ENCODE measurements around the gene LINC00237. TPM values are rescaled to one million over a fixed set of nuclear protein-coding genes. Genes with fewer than 3 reads are reported as not detected.

LINC00237 gene
- total and polyA plus RNA-seq, 12 donors, result 0.14 TPM; not detected in 11

DNA sequence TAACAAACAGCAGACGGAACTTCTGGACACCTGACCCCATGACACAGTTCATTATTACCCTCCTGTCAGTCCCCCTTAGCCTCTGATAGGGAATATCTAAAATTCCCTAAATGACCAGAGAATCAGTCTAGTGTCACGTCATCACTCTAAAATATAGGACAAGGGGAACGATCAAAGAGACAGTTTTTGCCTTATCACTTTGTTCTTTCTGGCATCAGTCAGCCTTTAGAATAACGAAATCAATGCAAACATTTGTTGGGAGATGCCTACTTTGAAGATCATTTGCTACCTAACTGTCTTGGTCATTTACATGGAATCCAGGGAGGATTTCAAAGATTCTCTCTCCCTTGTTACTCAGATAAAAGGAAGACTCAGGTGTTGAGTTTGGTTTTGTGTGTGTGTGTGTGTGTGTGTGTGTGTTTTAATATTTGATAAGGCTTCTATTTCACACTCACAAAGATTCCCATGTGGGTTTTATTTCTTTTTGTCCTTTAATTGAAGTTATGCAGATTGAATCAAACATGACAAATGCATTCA, 28.3 kb downstream of the LINC00237 start:
- WGBS, 4 donors, result 56 to 63% (median 59%) methylated on average over 4 of the region's 4 CpGs
- Histone ChIP-seq H3K4me1 (replicated peaks in 1 of 2) (no peaks in the 10 kb centered on the region), H3K36me3 (replicated peaks in 1 of 2) (no peaks in the 10 kb centered on the region), H3K4me3 (no peak overlapping the region), H3K27ac (no peak overlapping the region), H3K27me3 (peaks cover 4% of the 10 kb centered on the region), H3K9me3 (replicated peaks in 1 of 3) (no peaks in the 10 kb centered on the region)
- intact Hi-C loops (cut with DNase I), result no loop called here
- TF ChIP-seq POLR2A (IDR thresholded peaks at IDR 0.05), result no peak
- TF ChIP-seq, protein P1, sequence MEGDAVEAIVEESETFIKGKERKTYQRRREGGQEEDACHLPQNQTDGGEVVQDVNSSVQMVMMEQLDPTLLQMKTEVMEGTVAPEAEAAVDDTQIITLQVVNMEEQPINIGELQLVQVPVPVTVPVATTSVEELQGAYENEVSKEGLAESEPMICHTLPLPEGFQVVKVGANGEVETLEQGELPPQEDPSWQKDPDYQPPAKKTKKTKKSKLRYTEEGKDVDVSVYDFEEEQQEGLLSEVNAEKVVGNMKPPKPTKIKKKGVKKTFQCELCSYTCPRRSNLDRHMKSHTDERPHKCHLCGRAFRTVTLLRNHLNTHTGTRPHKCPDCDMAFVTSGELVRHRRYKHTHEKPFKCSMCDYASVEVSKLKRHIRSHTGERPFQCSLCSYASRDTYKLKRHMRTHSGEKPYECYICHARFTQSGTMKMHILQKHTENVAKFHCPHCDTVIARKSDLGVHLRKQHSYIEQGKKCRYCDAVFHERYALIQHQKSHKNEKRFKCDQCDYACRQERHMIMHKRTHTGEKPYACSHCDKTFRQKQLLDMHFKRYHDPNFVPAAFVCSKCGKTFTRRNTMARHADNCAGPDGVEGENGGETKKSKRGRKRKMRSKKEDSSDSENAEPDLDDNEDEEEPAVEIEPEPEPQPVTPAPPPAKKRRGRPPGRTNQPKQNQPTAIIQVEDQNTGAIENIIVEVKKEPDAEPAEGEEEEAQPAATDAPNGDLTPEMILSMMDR (IDR thresholded peaks at IDR 0.05), result no peak
- DNase-seq, result no peak

DNA sequence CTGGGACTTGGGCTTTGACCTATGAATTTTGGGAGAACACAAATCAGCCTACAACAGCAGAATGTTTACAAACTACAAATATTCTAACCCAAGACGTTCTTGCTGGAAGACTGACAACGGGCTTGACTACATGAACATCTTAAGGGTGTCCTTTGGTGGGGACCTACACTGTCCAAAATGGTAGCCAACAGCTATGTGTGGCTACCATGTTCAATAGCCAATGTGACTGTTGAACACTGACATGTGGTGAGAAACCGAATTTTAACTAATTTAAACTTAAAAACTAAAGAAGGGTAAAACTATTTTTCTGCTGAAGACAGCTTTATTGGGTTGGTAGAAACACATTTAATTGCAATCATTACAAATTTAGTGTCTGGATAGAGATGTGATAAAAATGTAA, 30.1 kb downstream of the LINC00237 start:
- H3K27me3 ChIP-seq, result peaks cover 4% of the 10 kb centered on the region
- no peak overlapping the region for H3K4me3 ChIP-seq
- intact Hi-C loops (cut with DNase I), result no loop called here
- DNase-seq, result no peak
- no peak overlapping the region for H3K27ac ChIP-seq
- H3K36me3 ChIP-seq (replicated peaks in 1 of 2), result no peaks in the 10 kb centered on the region
- H3K9me3 ChIP-seq (replicated peaks in 1 of 3), result no peaks in the 10 kb centered on the region
- TF ChIP-seq, protein P1 (IDR thresholded peaks at IDR 0.05), result no peak
- no peak for TF ChIP-seq POLR2A (IDR thresholded peaks at IDR 0.05)
- no peaks in the 10 kb centered on the region for H3K4me1 ChIP-seq (replicated peaks in 1 of 2)
- 58 to 74% (median 61%) methylated on average over 3 of the region's 3 CpGs for WGBS, 4 donors

DNA sequence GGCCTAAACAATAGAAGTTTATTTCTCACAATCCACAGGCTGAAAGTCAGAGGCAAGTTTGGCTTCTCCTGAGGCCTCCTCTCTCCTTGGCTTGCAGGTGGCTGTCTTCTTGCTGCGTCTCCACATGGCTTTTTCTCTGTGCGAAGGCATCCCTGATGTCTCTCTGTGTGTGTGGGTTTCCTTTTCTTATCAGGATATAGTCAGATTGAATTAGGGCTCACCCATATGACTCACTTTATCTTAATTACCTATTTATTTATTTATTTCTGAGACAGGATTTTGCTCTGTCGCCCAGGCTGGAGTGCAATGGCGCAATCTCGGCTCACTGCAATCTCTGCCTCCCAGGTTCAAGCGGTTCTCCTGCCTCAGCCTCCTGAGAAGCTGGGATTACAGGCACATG, 30.7 kb downstream of the LINC00237 start:
- intact Hi-C loops (cut with DNase I), result no loop called here
- no peak overlapping the region for H3K27ac ChIP-seq
- H3K36me3 ChIP-seq (replicated peaks in 1 of 2), result no peaks in the 10 kb centered on the region
- TF ChIP-seq, protein P1 (IDR thresholded peaks at IDR 0.05), result no peak
- no peak for TF ChIP-seq POLR2A (IDR thresholded peaks at IDR 0.05)
- no peaks in the 10 kb centered on the region for H3K9me3 ChIP-seq (replicated peaks in 1 of 3)
- no peak overlapping the region for H3K4me3 ChIP-seq
- H3K27me3 ChIP-seq, result peaks cover 4% of the 10 kb centered on the region
- H3K4me1 ChIP-seq (replicated peaks in 1 of 2), result no peaks in the 10 kb centered on the region
- no peak for DNase-seq
- 75 to 87% (median 81%) methylated on average over 6 of the region's 6 CpGs for WGBS, 4 donors

DNA sequence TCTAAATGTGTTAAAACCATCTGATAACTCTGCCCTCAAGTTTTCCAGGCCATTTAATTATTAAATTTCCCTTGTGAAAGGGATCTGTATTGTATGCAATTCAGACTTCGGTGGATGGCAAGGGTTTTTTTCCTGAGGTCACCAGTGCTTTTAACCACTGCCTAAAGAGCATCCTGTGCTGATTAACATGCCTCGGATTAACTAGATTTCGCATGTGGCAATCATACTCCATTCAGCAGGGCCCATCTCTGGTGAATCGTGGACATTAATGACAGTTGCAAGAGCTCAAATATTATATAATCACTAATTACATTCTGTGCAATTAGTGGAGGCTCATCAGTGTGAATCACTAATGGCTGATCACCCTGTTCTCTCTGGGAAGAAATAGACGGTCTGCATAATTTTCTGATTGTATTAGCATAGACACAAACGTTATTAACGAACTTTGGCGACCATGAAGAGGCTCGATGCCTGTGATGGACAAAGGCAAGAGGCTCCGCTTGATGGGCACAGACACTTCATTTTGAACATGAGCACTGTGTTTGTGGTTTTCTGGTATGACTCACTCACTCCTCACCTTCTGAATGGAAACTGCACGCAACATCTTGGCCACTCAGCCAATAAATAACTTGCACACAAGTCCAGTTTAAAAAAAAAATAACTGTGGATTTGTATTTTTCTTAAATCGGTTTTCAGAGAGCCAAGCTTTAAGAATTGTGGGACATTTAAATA, 31.4 kb downstream of the LINC00237 start:
- no peak overlapping the region for H3K27ac ChIP-seq
- H3K27me3 ChIP-seq, result peaks cover 4% of the 10 kb centered on the region
- intact Hi-C loops (cut with DNase I), result no loop called here
- no peaks in the 10 kb centered on the region for H3K4me1 ChIP-seq (replicated peaks in 1 of 2)
- 70 to 78% (median 73%) methylated on average over 12 of the region's 12 CpGs for WGBS, 4 donors
- no peak for DNase-seq
- H3K36me3 ChIP-seq (replicated peaks in 1 of 2), result no peaks in the 10 kb centered on the region
- no peaks in the 10 kb centered on the region for H3K9me3 ChIP-seq (replicated peaks in 1 of 3)
- no peak for TF ChIP-seq POLR2A (IDR thresholded peaks at IDR 0.05)
- TF ChIP-seq, protein P1 (IDR thresholded peaks at IDR 0.05), result no peak
- no peak overlapping the region for H3K4me3 ChIP-seq

All from adrenal gland (tissue), 12 donors.